Hair follicle dermal papilla cell (primary cell): ENCODE data around the gene APOA1. TPM values are rescaled to one million over a fixed set of nuclear protein-coding genes. Genes with fewer than 3 reads are reported as not detected.

Experiments used
- total RNA-seq: library from RNA; depleted of rRNA; stranded (reverse); fragments of >200 nt; gene quantifications from 2 replicates; pipeline ENCODE4 v1.2.3, GENCODE V29; 2012

The APOA1 gene
- total RNA-seq: 0.32 TPM in 1 of 2 replicates, not detected in the other

DNA sequence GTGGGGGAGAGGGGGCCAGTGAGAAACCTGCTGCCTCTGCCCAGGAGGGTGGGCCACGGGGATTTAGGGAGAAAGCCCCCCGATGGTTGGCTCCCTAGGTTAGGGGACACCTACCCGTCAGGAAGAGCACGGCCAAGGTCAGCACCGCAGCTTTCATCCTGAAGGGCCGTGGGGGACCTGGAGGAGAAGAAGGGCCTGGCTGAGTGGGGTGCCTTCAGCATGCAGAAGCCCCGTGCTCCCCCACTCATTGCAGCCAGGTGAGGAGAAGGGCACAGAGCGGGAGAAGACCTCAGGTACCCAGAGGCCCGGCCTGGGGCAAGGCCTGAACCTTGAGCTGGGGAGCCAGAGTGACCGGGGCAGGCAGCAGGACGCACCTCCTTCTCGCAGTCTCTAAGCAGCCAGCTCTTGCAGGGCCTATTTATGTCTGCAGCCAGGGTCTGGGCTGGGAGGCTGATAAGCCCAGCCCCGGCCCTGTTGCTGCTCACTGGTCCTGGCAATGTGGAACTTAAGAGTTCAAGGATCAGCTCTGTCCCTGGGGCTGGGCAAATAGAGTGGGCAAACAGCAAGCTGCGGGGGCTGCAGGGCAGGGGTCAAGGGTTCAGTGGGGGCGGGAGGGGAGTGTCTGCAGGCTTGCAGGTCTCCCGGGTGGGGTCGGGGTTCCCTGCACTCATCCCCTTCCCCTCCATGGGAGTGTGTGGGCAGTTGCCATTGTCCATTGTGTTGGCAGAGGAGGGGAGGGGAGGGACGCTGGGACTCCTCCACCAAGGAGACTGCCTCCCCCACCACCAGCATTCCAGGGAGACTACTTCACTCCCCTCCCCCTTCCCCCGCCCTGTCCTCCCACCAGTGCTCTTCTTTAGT, at the start of gene APOA1:
Gene APOA1 (minus strand): TSS at position 392 of the 861 bp plus-strand sequence. CDS start 235 bp downstream, at position 157.

DNA sequence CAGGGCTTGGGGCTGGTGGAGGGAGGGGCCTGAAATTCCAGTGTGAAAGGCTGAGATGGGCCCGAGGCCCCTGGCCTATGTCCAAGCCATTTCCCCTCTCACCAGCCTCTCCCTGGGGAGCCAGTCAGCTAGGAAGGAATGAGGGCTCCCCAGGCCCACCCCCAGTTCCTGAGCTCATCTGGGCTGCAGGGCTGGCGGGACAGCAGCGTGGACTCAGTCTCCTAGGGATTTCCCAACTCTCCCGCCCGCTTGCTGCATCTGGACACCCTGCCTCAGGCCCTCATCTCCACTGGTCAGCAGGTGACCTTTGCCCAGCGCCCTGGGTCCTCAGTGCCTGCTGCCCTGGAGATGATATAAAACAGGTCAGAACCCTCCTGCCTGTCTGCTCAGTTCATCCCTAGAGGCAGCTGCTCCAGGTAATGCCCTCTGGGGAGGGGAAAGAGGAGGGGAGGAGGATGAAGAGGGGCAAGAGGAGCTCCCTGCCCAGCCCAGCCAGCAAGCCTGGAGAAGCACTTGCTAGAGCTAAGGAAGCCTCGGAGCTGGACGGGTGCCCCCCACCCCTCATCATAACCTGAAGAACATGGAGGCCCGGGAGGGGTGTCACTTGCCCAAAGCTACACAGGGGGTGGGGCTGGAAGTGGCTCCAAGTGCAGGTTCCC, 7.8 kb downstream of the APOA1 start, which contains the start of gene APOC3:
Gene APOC3 (plus strand): TSS at position 383 of the 659 bp plus-strand sequence. CDS start 676 bp downstream, outside the sequence.

DNA sequence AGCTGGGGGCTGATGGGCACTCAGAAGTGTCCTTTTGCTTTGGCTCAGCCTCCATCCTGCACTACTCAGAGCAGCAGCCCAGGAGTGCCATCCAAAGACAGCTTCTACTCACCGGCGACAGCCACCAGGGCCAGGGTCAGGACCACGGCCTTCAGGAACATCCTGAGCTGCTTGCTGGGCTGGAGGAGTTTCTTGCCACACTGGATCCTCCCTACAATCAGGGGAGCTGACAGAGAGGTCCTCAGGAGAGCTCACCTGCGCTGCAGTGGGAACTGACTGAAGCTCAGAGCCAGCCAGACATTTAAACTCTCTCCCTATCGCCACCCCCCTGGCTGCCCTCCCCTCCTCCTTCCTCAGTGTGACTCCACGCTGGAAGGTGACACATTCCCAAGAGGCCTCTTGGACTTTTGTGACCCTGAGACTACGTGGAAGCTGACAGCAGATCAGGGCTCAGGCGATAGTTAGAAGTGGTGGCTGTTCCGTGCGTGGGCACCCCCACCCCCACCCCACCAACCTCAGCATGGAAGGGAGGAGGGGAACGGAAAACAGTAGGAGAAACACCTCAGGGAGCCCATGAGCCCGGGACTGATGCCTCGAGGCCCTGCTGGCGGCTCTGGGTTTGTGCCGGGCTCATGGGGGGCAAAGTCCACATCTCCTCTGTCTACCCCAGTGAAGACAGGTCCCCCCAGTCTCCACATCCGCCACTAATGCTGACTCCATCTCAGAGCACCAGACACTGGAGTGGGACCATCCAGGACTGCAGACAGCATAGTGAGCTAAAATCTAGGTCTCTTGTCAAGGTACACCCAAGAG, 14.2 kb downstream of the APOA1 start, which contains the start of gene APOA4:
Gene APOA4 (minus strand): TSS at position 274 of the 813 bp plus-strand sequence. CDS start 113 bp downstream, at position 161.

DNA sequence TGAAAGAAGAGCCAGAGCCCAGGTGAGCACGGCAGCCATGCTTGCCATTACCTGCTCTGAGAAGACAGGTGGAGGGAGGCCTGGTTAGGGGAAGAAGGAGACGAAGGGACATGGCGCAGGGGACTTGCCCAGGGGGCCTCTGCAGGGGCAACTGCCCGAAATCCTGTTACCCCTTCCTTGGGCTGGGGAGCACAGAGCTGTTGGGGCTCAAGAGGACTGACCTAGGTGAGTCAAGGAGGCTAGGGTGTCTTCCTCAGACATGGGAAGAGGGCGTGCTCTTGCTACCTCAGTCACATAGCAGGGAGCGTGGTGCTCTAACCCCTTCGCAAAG, 45.6 kb downstream of the APOA1 start, which contains the start of gene APOA5:
Gene APOA5 (minus strand): TSS at position 67 of the 331 bp plus-strand sequence. CDS start 19 bp downstream, at position 48.

DNA sequence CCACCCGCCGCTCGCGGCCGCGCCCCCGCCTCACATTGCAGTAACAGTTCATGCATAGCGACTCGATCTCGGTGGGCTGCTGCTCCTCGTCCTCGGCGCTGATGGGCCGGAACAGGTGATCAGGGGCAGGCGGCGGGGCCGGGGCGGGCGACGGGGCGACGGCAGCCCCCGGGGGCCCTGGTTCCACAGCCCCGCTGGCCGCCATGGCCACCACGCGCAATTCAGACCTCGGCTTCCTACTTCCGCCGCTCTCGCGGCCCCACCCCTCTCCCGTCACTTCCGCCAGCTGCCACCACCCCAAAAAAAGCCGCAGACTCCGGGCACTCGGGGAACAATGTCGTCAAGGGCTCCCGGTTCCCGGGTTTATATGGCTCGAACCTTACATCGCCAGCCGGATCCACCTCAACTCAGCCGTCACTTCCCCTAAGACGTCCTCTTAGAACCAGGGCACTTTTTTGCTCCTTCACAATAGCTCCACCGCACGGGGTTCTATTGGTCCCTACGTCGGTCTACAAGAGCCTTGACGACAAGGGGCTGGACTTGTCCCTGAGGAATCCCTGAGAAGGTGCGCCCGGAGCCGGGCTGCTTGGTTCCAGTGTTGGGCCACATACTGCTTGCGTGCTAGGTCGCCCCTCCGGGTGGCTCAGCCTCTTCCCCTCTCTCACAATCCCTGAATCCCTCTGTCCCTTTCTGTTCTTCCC, 49.5 kb downstream of the APOA1 start, which contains the start of gene ZPR1:
Gene ZPR1 (minus strand): TSS at position 238 of the 701 bp plus-strand sequence. CDS start 33 bp downstream, at position 205.

Other genes starting within 250 kb of the APOA1 start
- gene BUD13, start 64.6 kb downstream of the APOA1 start, total RNA-seq: 13.8 and 14.1 TPM in 2 replicates
- gene ZPR1, start 49.6 kb downstream of the APOA1 start, total RNA-seq: 29.0 and 35.5 TPM in 2 replicates
- 0.12 TPM in 1 of 2 replicates, not detected in the other for gene APOA5, start 45.7 kb downstream of the APOA1 start, total RNA-seq
- not detected in 2 replicates for gene APOA4, start 14.3 kb downstream of the APOA1 start, total RNA-seq
- not detected in 2 replicates for gene APOC3, start 7.7 kb downstream of the APOA1 start, total RNA-seq